ENCODE data around the gene C6orf132.
A peak's percentile ranks its signal among the peaks of the same experiment; 100 is the strongest.
"Not testable (repeated sequence)": the region's sequence is repeated elsewhere in the genome, so short reads cannot be mapped to it uniquely, and the experiment has no call there.

The C6orf132 gene, protein sequence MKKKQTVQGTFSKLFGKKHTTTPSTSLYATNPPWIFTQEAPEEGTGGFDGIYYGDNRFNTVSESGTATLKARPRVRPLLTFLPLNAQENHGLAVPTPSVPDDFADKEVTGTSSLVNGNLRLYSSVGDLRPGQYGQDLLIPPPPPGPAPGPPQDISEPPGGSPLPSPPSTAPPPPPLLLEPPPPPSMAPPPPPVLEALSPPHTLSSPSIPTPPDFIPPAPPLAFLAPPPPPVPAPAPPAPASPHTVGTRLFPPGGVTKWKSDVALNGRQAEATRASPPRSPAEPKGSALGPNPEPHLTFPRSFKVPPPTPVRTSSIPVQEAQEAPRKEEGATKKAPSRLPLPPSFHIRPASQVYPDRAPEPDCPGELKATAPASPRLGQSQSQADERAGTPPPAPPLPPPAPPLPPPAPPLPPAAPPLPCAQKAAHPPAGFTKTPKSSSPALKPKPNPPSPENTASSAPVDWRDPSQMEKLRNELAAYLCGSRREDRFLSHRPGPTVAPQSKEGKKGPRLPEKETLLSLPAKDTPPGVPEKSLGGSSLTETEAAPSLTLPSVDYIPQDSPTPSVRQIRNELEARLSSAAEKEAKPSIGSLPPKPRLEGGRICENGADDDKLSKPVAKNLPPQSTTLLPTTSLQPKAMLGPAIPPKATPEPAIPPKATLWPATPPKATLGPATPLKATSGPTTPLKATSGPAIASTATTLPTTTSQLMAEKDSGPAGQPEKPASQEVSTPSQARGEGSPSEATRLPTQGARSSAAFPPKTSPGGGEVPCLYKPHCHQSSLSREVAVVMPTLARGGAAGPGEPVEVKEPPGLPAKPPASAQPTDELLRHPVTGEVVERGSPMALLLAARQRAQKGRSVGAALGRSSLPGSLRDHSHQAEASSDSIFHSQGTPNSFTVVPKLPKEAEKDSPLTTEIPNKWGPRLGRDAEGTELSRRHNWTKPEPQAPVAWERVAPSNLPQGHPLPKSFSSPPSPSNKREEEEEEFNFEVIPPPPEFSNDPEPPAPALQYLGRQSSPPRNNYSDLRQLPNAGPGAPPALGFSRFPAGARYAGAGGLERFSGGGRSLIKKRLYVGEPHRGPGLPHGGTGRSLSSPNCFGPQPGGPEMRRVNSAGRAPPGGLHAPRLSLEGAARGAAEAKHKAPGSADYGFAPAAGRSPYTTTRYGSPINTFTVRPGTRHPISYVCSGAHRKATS

DNA sequence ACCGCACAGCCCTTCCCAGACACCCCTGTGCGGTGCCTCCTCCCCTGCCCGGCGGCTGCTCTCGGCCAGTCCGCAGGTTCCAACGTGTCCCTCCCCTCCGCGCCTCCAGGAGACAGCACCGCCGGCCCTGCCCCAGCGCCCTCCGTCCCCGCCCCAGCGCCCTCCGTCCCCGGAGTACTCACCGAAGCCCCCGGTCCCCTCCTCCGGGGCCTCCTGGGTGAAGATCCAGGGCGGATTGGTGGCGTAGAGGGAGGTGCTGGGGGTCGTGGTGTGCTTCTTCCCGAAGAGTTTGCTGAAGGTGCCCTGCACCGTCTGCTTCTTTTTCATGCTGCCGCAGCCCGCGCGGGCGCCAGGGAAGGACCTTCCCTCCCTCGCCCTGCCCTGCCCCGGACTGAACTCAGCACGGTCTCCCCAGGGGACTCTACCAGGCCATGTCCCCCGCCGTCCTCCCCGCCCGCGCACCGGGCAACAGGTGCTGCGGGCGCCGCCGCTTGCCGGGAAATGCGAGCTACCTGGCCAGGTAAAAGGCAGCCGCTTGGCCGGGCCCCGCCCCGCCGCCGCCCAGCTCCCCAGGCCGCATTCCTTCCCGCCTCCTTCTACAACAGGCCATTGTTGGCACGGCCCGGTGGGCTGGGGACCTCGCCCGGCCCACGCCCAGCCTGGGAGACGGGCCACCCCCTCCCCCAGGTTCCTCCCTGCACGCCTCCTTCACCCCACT lies at the start of gene C6orf132:
C6orf132 (minus strand) TSS at position 503 of the 718 bp plus-strand sequence; CDS start at position 327, 176 bp downstream.
- DNase-seq, result peak; percentile 64

DNA sequence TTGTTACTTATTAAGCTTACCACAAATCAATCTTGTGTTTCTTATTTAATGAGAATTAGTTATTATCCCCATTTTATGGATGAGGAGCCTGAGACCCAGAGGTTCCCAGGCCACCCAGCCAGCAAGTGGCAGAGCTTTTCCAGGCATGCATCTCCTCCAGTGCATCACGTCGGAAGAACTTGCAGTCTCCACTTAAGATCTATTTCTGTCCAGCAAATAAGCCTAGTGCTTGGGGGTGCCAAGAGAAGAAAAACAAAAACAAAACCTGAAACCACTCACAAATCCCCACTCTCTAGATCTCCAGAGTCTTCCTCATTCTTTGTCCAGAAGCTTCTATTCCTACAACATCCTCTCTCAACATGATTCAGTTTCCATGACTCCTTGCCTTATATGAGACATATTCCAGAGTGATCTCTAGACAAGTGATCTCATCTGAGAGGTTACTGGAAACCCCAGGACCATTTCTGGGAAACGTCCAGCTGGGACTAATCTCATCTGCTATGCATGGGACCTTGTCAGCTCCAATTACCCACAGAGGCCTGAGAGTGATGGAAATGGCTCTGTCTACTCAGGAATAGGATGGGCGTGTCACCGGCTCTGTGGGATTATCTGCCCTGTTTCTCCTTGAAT lies 48.2 kb upstream of the C6orf132 start:
- DNase-seq, result no peak

DNA sequence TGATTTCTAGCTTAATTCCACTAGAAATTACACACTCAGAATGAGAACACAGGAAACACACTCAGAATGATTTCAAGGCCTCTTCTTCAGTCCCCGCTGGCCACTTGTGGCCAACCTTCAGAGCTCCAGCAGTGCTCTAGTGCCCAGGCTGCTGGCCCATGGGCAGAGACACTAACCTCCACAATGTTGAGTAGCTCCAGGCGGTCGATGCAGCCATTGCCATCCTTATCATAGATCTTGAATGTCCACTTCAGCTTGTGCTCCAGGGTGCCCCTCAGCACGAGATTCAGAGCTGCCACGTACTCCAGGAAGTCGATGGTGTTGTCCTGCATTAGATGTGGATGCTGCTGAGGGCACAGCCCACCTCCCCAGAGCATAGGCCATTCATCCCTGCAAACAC lies 46.0 kb upstream of the C6orf132 start:
- no peak for DNase-seq

- DNase-seq, result no peak
Measured at GRCh38 chr6:42185597-42185996, 43.2 kb upstream of the C6orf132 start.

DNA sequence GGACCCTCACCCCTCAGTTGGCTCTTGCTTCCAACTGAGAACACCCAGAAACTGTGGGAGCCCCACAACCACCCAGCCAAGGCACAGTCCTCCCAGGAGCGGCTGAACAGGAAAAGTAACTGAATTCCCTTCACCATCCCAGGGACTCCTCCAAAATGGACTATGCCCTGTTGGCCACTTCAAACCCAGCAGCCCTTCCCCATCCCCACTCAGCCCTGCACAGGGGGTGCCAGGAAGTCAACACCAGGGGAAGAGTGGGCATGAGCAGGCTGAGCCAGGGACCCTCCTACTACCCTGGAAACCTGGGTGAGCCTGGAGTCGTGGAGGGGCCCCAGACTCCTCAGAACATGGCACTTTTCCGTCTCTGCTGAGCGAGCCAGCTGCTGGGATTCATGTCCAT lies 42.1 kb upstream of the C6orf132 start:
- DNase-seq, result no peak

DNA sequence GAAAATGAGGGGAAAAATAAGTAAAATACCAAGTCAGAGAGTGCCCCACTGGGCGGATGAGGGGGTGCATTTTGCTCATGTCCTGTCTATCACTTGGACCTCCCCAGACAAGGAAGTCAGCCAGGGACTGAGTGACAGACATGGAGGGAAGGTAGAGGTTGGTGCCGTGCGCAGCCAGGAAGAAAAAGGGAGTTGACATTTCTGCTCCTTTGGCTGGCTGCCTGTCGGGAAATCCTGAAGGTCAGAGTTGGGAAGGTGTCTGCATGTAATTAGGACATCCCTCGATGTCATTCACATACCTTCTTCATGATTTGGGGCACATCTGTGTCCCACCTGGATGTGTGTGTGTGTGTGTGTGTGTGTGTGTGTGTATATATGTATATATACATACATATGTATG lies 39.7 kb upstream of the C6orf132 start:
- DNase-seq, result no peak

DNA sequence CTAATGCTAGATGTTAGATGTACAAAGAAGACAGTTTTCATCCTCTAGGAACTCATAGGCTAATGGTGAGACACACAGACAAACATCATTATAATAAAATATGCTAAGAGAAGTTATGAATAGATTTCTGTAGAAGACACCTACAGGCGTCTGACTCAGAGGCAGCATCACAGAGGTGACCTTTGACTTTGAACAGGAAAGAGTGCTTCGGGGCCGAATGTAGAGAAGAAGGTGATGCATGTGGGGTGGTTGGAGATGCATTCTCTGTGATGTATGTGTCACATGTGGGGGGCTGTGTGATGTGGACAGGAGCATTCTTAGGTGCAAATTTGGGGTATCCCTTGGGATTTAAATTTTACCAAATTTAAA lies 37.5 kb upstream of the C6orf132 start:
- DNase-seq, result no peak

DNA sequence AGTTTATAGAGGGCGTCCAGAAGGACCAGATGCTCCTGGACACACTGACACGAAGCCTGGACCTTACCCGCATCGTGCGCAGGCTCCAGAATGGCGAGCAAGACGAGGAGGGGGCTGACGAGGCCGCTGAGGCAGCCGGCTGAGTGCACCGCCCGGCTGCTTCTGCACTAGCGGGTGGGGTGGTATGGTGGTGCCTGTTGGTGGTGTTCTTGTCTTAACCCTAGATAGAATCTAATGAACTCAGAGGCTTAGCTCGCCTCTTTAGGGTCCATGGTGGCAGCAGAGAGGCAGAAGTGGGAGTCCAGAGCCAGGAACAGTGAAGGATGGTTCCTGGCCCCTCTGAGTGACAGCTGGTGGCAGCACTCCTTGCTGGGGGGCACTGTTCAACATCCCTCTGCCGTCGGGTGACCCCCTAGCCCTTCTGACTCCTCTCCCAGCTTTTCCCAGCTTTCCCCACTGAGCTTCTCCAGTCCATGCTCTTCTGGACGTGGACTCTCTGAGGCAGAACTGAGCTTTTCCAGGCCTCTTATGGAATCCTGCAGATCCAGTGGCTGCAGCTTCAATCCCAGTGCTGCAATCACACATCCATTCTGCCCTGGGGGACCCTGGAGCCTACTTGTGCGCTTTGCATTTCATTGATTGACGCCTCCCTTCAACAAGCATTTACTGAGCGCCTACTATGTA lies 37.0 kb upstream of the C6orf132 start:
- DNase-seq, result no peak

DNA sequence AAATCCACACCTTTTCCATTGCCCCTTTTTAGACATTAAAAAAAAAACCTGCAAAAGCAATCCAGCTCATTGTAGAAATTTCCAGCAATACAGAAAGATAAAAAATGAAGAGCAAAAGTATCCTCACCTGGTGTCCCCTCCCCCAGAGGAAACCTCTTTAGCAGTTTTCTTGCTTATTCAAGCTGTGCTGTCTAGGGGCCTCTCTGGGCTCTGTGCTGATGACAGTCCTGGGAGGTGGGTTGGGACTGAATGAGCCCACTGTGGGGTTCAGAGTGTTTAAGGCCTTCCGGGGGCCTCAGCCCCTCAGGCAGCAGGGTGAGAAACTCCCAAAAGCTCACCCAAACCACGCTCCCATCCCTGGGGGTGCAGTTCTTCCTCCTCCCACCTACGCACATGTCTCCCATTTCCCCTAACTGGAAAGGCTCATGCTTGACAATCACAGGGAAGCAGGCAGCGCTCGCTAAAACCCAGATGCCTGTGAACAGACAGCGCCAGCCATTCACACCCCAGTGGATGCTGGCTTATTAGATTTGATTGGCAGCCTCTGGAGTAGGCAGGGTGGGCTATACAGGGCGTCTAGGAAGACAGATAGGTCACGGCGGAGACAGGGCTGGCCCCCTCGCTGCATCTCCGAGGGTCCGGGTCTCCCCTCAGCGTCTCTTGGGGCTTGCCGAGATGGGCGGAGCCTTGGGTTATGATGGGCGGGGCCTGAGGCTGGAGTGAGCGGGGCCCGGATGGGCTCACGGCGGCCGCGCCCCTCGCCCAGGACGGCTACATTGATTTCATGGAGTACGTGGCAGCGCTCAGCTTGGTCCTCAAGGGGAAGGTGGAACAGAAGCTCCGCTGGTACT lies 35.3 kb upstream of the C6orf132 start:
- DNase-seq, result no peak

GRCh38 chr6:42176981-42177380 lies 34.6 kb upstream of the C6orf132 start:
- no peak for DNase-seq

DNA sequence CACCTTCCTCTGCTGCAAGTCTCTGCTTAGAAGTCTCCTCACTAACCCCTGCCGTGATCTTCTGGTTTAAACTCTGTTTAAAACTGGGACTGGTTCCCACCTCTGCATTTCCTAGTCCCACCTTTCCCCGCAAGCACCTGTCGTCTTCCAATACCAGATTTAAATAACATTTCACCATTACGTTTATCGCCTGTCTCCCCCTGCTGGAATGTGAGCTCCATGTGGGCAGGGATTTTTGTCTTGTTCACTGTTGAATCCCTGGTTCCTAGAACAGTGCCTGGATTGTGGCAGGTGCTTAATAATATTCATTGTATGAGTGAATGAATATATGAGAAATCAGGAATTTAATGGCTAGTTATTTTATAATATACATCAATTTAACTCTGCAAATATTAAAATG lies 33.4 kb upstream of the C6orf132 start:
- no peak for DNase-seq

- DNase-seq, result no peak
Measured at GRCh38 chr6:42173101-42173500, 30.7 kb upstream of the C6orf132 start, which contains the start of gene GUCA1A. Gene GUCA1A (plus strand): TSS chr6:42173364. CDS start chr6:42173614, 250 bp downstream.

DNA sequence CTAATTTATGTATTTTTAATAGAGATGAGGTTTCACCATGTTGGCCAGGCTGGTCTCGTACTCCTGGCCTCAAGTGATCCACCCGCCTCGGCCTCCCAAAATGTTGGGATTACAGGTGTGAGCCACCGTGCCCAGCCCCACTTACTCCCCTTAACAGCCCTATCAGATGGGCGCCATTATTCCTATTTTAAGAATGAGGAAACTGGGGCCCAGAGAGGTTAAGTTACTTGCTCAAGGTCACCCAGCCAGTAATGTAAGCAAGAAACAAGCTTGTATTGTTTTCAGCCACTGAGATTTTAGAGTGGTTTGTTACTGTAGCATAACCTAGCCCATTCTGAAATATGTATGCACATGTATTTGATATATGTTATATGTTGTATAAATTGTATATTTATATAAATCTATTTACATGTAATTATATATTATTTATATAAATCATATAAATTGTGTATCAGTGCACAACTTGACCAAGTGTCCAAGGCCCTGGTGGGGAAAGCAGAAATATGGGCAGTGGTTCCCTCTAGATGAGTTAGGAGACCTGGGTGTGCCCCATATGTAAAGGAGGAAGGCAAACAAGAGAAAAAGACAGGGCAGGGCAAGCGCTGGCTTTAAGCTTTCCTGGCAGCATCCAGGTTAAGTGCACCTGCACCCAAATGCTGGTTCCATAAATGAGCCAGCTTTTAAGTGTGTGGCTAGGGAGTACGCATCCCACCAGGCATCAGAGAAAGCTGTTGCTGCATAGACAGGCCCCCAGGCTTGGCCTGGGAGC lies 29.6 kb upstream of the C6orf132 start:
- DNase-seq, result no peak

GRCh38 chr6:42169780-42170179 lies 27.4 kb upstream of the C6orf132 start:
- not testable (repeated sequence) for DNase-seq

DNA sequence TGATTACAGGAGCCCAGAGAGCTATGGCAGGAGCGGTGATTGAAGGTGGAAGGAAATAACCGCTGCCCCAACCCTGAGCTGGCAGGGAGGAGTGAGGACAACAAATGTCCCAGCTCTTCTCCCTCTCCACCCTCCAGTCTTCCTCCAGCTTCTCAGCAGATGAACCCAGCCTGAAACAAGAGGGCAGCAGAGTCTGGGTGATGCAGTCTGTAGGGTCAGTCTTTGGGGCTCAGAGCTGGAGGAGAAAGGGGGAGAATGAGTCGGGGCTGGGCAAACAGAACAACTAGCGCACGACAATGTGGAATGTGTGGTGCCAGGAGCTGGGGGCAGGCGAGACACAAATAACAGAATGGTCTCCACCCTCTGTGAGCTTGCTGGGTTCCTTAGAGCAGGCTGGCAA lies 26.2 kb upstream of the C6orf132 start:
- DNase-seq, result no peak

DNA sequence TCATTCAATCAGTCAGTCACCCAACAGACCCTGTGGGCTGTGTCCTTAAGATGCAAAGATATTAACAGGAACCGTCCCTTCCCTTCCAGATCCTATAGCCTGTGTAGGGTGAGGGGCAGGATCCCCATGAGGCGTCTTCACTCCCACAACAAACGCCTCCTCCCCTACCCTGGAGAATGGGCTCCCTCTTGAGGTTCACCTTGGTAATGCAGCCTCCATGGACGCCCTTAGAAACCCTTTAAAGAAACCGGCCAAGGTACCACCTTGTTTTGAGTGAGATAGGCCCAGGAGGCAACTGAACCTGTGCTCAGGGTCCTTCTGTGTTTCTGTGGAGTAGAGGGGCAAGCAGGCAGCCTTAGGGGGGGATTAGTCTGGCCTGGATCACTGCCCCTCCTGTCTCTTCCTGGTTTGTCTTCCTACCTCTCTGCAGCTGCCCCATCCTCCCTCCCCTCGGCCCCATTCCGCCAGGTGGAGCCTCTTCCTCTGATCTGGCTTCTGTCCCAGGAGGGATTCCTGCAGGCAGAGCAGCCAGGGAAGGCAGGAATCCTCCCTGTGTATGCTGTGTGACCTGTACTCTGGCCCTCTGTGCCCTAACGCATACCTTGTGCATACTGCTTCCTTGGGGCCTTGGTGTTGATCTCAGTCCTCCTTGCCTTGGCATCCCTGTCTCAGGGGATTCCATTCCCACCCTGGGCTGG lies 24.2 kb upstream of the C6orf132 start:
- DNase-seq, result peak; percentile 79

GRCh38 chr6:42165016-42165415 lies 22.6 kb upstream of the C6orf132 start:
- no peak for DNase-seq

GRCh38 chr6:42163981-42164380 lies 21.6 kb upstream of the C6orf132 start:
- no peak for DNase-seq

DNA sequence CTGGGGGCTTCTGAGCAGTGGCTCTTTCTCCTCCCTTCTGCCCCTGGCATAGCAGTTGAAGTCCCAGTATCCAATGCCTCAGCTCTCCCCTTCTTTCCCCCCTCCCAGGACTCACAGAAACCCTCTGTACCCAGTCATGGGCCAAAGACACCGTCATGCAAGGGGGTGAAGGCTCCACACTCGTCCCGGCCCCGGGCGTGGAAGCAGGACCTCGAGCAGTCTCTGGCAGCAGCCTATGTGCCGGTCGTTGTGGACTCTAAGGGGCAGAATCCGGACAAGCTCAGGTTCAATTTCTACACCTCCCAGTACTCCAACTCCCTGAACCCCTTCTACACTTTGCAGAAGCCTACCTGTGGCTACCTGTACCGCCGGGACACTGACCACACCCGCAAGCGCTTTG lies 20.4 kb upstream of the C6orf132 start:
- no peak for DNase-seq

Data from 8988T (cell line).